GM06990 (cell line): ENCODE measurements around the gene HSD17B13.
"Not testable (repeated sequence)": the region's sequence is repeated elsewhere in the genome, so short reads cannot be mapped to it uniquely, and the experiment has no call there.

Experiments used
- DNase-seq: peaks from one replicate; pipeline ENCODE4 v3.0.0-alpha.2; 2011; ENCODE audit not compliant: insufficient read length; ENCODE audit errors: extremely low read depth
- H3K27me3 ChIP-seq: replicated peaks from 2 replicates; pipeline ENCODE4 v1.6.0; 2011; ENCODE audit warnings: low read length; ENCODE audit not compliant: control insufficient read depth, insufficient read depth
- H3K36me3 ChIP-seq: 2 replicates; pipeline ENCODE4 v1.5.1; 2011; ENCODE audit warnings: low read length; ENCODE audit not compliant: control insufficient read depth, insufficient read depth
- H3K4me3 ChIP-seq: replicated peaks from 2 replicates; pipeline ENCODE4 v1.5.1; 2011; ENCODE audit warnings: low read depth, mild to moderate bottlenecking, control low read depth, low read length
- CTCF ChIP-seq: IDR thresholded peaks from 2 replicates; pipeline ENCODE4 v1.5.1; 2011; ENCODE audit warnings: low read length, control low read depth, mild to moderate bottlenecking, inconsistent platforms; ENCODE audit not compliant: insufficient read depth, poor library complexity, severe bottlenecking

HSD17B13 gene

GRCh38 chr4:87304745-87305432 lies 17.8 kb downstream of the HSD17B13 start:
- Histone ChIP-seq H3K36me3 (no peaks in the 10 kb centered on the region), H3K4me3 (no peak overlapping the region), H3K27me3 (no peaks in the 10 kb centered on the region)
- no peak for TF ChIP-seq CTCF
- DNase-seq: no peak

DNA sequence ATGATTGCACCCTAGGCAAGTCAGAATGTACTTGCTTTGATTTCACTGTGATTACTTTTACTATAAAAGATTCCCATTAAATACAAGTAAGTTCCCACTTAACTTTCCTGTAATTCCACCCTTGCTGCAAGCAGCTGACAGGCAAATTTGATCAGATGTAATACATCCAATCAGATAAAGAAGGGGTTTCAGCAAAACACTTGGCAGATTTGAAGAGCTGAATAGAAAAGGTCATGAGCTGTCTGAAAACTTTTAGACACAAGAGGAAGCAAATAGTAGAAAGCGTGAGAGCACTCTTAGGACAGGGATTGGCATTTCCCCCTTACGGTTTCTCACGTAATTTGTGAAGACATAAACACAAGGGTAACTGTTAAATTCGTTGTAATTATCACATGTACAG lies 22.8 kb downstream of the HSD17B13 start:
- no peaks in the 10 kb centered on the region for H3K36me3 ChIP-seq
- no peak for TF ChIP-seq CTCF
- H3K27me3 ChIP-seq: no peaks in the 10 kb centered on the region
- H3K4me3 ChIP-seq: no peak overlapping the region
- DNase-seq: no peak

- H3K36me3 ChIP-seq: no peaks in the 10 kb centered on the region
- TF ChIP-seq CTCF: no peak
- no peak for DNase-seq
- H3K4me3 ChIP-seq: no peak overlapping the region
- no peaks in the 10 kb centered on the region for H3K27me3 ChIP-seq
Measured at GRCh38 chr4:87298362-87298761, 24.3 kb downstream of the HSD17B13 start.

GRCh38 chr4:87294911-87295310 lies 27.8 kb downstream of the HSD17B13 start:
- H3K36me3 ChIP-seq, DNase-seq, H3K4me3 ChIP-seq, H3K27me3 ChIP-seq: not testable (repeated sequence)

DNA sequence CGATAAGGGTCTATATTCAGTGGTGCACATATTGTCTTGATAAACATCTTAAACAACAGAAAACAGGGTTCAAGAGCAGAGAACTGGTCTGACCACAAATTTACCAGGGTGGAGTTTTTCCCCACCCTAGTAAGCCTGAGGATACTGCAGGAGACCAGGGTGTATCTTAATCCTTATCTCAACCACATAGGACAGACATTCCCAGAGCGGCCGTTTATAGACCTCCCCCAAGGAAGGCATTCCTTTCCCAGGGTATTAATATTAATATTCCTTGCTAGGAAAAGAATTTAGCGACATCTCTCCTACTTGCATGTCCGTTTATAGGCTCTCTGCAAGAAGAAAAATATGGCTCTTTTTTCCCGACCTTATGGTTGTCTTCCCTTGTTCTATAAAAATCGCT lies 28.8 kb downstream of the HSD17B13 start:
- H3K4me3 ChIP-seq, H3K36me3 ChIP-seq, DNase-seq, H3K27me3 ChIP-seq: not testable (repeated sequence)

DNA sequence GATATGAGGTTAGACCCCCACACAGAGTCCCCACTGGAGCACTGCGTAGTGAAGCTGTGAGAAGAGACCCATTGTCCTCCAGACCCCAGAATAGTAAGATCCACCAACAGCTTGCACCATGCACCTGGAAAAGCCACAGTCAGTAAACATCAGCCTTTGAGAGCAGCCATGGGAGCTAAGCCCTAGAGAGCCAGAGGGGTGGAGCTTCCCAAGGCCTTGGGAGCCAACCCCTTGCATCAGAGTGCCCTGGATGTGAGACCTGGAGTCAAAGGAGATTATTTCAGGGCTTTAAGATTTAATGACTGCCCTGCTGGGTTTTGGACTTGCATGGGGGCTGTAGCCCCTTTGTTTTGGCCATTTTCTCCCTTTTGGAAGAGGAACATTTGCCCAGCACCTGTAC lies 35.7 kb downstream of the HSD17B13 start:
- Histone ChIP-seq H3K4me3 (no peak overlapping the region), H3K36me3 (no peaks in the 10 kb centered on the region), H3K27me3 (no peaks in the 10 kb centered on the region)
- DNase-seq: no peak
- no peak for TF ChIP-seq CTCF

DNA sequence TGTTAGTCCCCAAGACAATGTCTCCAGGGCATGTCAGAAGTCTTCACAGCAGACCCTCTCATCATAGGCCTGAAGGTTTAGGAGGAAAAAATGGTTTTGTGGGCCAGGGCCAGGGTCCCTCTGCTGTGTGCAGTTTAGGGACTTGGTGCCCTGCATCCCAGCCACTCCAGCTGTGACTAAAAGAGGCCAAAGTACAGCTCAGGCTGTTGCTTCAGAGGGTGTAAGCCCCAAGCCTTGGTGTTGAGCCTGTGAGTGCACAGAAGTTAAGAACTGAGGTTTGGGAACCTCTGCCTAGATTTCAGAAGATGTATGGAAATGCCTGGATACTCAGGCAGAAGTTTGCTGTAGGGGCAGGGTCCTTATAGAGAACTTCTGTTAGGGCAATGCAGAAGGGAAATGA lies 38.4 kb downstream of the HSD17B13 start:
- not testable (repeated sequence) for H3K36me3 ChIP-seq, H3K4me3 ChIP-seq, DNase-seq, H3K27me3 ChIP-seq
